ENCODE results near the gene AIM2.

AIM2 gene

DNA sequence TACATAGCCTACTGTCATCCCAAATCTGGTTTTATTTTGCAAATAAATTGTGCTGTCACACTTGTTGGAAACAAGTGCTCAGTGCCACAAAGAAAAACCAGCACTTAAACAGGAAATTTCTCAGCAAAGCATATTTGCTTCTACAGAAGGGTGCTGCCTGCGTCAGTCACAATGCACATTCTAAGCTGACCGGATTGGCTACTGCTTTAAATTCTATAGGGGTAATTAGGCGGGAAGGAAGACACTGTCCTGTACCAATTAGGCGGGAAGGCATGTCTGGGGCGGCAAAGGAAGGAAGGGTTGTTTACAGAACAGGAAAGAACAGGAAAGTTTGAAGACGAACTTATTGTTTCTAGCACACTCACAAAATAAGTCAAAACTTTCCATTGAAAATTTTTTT is 64.1 kb downstream of the AIM2 start:
- TF ChIP-seq POLR2AphosphoS5 (IDR thresholded peaks at IDR 0.05; ENCODE audit: low read depth, low read length) = peak; percentile 74
- TF ChIP-seq POLR2A (IDR thresholded peaks at IDR 0.05; ENCODE audit: low read depth, low read length) = peak; percentile 71; the same call in 1 of the 2 replicates
- no peak for TF ChIP-seq TAF1 (IDR thresholded peaks at IDR 0.05; ENCODE audit: borderline replicate concordance, low read depth, low read length)
- FAIRE-seq = peak; percentile 87
- no peak for DNase-seq (ENCODE audit: insufficient read length)

Data from GM12892 (cell line).